Mesothelial cell of epicardium (in vitro differentiated cells): ENCODE data around the gene ELAC2. TPM values are rescaled to one million over a fixed set of nuclear protein-coding genes. Genes with fewer than 3 reads are reported as not detected.

Source experiments
- DNase-seq, 2 experiments: peaks; one replicate each; pipeline ENCODE4 v3.0.0; 2021; ENCODE audit warnings: low spot score in 2 of 2; ENCODE audit not compliant: unreplicated experiment in 2 of 2
- H3K27ac Mint-ChIP-seq: 2 replicates; pipeline ENCODE4 v1.8.0; 2021; ENCODE audit warnings: mixed read lengths
- H3K27me3 Mint-ChIP-seq: 2 replicates; pipeline ENCODE4 v1.8.0; 2021; ENCODE audit warnings: low read depth, mixed read lengths
- H3K36me3 Mint-ChIP-seq: 2 replicates; pipeline ENCODE4 v1.8.0; 2021; ENCODE audit warnings: mixed read lengths
- H3K4me1 Mint-ChIP-seq: 2 replicates; pipeline ENCODE4 v1.8.0; 2021; ENCODE audit warnings: mixed read lengths
- H3K4me3 Mint-ChIP-seq: 2 replicates; pipeline ENCODE4 v1.8.0; 2021; ENCODE audit warnings: mild to moderate bottlenecking, moderate library complexity, mixed read lengths
- H3K9me3 Mint-ChIP-seq: 2 replicates; pipeline ENCODE4 v1.8.0; 2021; ENCODE audit warnings: mixed read lengths
- total RNA-seq: library from RNA; stranded (reverse); gene quantifications from 3 replicates; pipeline ENCODE4 v1.2.1, GENCODE V29; 2021
- TF ChIP-seq, protein P1 (sequence below): fragments of 200-600 bp; sonication (generic); IDR thresholded peaks from one replicate; pipeline ENCODE4 v1.5.0; 2021; ENCODE audit warnings: antibody characterized with exemption; ENCODE audit not compliant: unreplicated experiment

The ELAC2 gene
- total RNA-seq, 1 donor from 2014 or later, result 69.3 TPM

DNA sequence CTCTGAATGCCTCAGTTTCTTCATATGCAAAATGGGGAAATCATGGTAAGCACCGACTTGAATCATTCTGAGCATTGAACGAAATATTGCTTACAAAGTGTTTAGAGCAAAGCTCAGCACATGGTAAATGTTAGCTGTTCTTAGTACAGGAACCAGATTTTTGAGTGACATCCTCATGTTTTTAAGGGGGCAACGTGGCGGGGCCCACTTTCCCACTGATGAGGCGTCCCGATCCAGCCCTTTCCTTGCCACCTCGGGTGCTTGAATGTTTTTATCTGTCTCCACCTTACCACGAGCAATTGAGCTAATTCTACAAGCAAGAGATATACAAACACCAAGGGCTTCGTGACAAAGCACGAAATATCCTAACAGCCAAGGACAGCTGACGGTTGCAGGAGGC, 49.9 kb downstream of the ELAC2 start:
- no peak for DNase-seq
- no peak overlapping the region for H3K4me3 Mint-ChIP-seq
- H3K27ac Mint-ChIP-seq, result no peak overlapping the region
- peaks cover 10% of the 10 kb centered on the region for H3K36me3 Mint-ChIP-seq
- H3K4me1 Mint-ChIP-seq, result no peaks in the 10 kb centered on the region
- TF ChIP-seq, protein P1, sequence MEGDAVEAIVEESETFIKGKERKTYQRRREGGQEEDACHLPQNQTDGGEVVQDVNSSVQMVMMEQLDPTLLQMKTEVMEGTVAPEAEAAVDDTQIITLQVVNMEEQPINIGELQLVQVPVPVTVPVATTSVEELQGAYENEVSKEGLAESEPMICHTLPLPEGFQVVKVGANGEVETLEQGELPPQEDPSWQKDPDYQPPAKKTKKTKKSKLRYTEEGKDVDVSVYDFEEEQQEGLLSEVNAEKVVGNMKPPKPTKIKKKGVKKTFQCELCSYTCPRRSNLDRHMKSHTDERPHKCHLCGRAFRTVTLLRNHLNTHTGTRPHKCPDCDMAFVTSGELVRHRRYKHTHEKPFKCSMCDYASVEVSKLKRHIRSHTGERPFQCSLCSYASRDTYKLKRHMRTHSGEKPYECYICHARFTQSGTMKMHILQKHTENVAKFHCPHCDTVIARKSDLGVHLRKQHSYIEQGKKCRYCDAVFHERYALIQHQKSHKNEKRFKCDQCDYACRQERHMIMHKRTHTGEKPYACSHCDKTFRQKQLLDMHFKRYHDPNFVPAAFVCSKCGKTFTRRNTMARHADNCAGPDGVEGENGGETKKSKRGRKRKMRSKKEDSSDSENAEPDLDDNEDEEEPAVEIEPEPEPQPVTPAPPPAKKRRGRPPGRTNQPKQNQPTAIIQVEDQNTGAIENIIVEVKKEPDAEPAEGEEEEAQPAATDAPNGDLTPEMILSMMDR, result no peak
- peaks cover 3% of the 10 kb centered on the region for H3K27me3 Mint-ChIP-seq
- H3K9me3 Mint-ChIP-seq, result no peaks in the 10 kb centered on the region

- TF ChIP-seq, protein P1, result no peak
- H3K4me1 Mint-ChIP-seq, result no peaks in the 10 kb centered on the region
- peaks cover under 1% of the 10 kb centered on the region for H3K27me3 Mint-ChIP-seq
- H3K27ac Mint-ChIP-seq, result no peak overlapping the region
- no peak overlapping the region for H3K4me3 Mint-ChIP-seq
- no peaks in the 10 kb centered on the region for H3K9me3 Mint-ChIP-seq
- peaks cover 14% of the 10 kb centered on the region for H3K36me3 Mint-ChIP-seq
- DNase-seq, result no peak
Measured at GRCh38 chr17:12966413-12966812, 51.4 kb downstream of the ELAC2 start.

DNA sequence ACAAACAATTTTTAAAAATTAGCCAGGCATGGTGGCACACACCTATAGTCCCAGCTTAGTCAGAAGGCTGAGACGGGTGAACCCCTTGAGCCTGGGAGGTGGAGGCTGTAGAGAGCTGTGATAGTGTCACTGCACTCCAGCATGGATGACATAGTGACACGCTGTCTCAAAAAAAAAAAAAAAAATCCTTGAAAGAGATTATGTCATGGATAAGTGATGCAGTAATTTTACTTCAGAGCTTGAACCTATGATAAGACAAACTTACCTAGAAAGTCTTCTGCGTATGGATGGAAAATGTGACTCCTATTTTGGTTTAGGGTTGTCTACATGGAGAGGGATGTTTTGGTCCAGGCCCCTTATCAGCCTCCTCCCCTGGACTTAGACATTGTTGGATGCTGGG, 51.8 kb downstream of the ELAC2 start:
- TF ChIP-seq, protein P1, result no peak
- H3K36me3 Mint-ChIP-seq, result peaks cover 14% of the 10 kb centered on the region
- H3K27me3 Mint-ChIP-seq, result no peaks in the 10 kb centered on the region
- no peaks in the 10 kb centered on the region for H3K4me1 Mint-ChIP-seq
- no peaks in the 10 kb centered on the region for H3K9me3 Mint-ChIP-seq
- H3K27ac Mint-ChIP-seq, result no peak overlapping the region
- no peak for DNase-seq
- no peak overlapping the region for H3K4me3 Mint-ChIP-seq

- TF ChIP-seq, protein P1, result no peak
- no peaks in the 10 kb centered on the region for H3K27me3 Mint-ChIP-seq
- H3K36me3 Mint-ChIP-seq, result peaks cover 15% of the 10 kb centered on the region
- H3K4me3 Mint-ChIP-seq, result no peak overlapping the region
- DNase-seq, result no peak
- H3K27ac Mint-ChIP-seq, result no peak overlapping the region
- no peaks in the 10 kb centered on the region for H3K9me3 Mint-ChIP-seq
- H3K4me1 Mint-ChIP-seq, result no peaks in the 10 kb centered on the region
Measured at GRCh38 chr17:12964840-12965239, 53.0 kb downstream of the ELAC2 start.

GRCh38 chr17:12964162-12964561, 53.7 kb downstream of the ELAC2 start:
- Mint-ChIP-seq H3K4me1 (no peaks in the 10 kb centered on the region), H3K27me3 (no peaks in the 10 kb centered on the region), H3K36me3 (peaks cover 21% of the 10 kb centered on the region), H3K4me3 (no peak overlapping the region), H3K9me3 (no peaks in the 10 kb centered on the region), H3K27ac (no peak overlapping the region)
- TF ChIP-seq, protein P1, result no peak
- DNase-seq, result no peak

- TF ChIP-seq, protein P1, result no peak
- Mint-ChIP-seq H3K27ac (no peak overlapping the region), H3K4me3 (no peak overlapping the region), H3K4me1 (no peaks in the 10 kb centered on the region), H3K9me3 (no peaks in the 10 kb centered on the region), H3K27me3 (no peaks in the 10 kb centered on the region), H3K36me3 (peaks cover 25% of the 10 kb centered on the region)
- no peak for DNase-seq
Measured at GRCh38 chr17:12963505-12963904, 54.3 kb downstream of the ELAC2 start.
